ENCODE measurements around the gene TMEM271.

GRCh38 chr4:530017-530781, 45.9 kb downstream of the TMEM271 start:
- no peak for TF ChIP-seq CTCF (IDR thresholded peaks at IDR 0.05; ENCODE audit: extremely low read depth in 1 of 2, insufficient read depth in 1 of 2, low read depth in 1 of 2, low read length in 2 of 2)
- TF ChIP-seq MYC (IDR thresholded peaks at IDR 0.05; ENCODE audit: low read depth, low read length): no peak

Measured in endothelial cell of umbilical vein (primary cell).